ENCODE measurements around the gene ZNHIT1.

DNA sequence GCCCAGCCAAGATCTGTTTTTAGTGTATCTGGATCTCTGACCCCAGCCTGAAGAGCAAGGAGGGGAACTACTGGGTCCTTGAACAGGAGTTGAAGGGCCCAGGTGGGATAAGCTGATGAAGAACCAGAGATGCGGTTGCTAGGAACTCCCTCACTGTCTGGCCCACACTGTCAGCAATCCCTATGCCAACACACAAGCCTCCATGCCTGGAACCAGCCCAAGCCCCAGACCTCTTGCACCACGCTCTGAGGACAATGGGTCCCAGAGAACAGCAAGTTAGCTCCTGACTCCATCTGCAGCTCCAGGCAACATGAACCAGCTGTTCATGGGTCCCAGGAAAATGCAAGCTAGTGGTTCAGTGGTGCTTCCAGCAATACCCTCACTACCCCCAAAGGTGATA lies 40.3 kb upstream of the ZNHIT1 start:
- TF ChIP-seq EZH2 (IDR thresholded peaks at IDR 0.05; ENCODE audit: low read length): no peak
- TF ChIP-seq, protein P1, sequence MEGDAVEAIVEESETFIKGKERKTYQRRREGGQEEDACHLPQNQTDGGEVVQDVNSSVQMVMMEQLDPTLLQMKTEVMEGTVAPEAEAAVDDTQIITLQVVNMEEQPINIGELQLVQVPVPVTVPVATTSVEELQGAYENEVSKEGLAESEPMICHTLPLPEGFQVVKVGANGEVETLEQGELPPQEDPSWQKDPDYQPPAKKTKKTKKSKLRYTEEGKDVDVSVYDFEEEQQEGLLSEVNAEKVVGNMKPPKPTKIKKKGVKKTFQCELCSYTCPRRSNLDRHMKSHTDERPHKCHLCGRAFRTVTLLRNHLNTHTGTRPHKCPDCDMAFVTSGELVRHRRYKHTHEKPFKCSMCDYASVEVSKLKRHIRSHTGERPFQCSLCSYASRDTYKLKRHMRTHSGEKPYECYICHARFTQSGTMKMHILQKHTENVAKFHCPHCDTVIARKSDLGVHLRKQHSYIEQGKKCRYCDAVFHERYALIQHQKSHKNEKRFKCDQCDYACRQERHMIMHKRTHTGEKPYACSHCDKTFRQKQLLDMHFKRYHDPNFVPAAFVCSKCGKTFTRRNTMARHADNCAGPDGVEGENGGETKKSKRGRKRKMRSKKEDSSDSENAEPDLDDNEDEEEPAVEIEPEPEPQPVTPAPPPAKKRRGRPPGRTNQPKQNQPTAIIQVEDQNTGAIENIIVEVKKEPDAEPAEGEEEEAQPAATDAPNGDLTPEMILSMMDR (optimal IDR thresholded peaks at IDR 0.05 in 1 of 3, IDR thresholded peaks at IDR 0.05 in 1 of 3, conservative IDR thresholded peaks at IDR 0.05 in 1 of 3; ENCODE audit: extremely low read depth in 1 of 3, insufficient read depth in 2 of 3, low read length in 3 of 3): no peak
